Measurements from ENCODE around the gene FGF14. TPM values are rescaled to one million over a fixed set of nuclear protein-coding genes. Genes with fewer than 3 reads are reported as not detected.

Gene FGF14
- total and polyA plus RNA-seq, 2 experiments from 2014 or later = 0.03 TPM; not detected in 1

- Histone ChIP-seq H3K36me3 (ENCODE audit: insufficient read depth) (no peaks in the 10 kb centered on the region), H3K4me1 (ENCODE audit: insufficient read depth) (no peaks in the 10 kb centered on the region), H3K27ac (ENCODE audit: low read depth) (no peak overlapping the region), H3K4me2 (no peak overlapping the region), H3K4me3 (no peak overlapping the region), H3K9me2 (ENCODE audit: insufficient read depth) (no peaks in the 10 kb centered on the region), H3K27me3 (ENCODE audit: insufficient read depth) (no peaks in the 10 kb centered on the region), H2AFZ (no peak overlapping the region), H3F3A (replicated peaks; ENCODE audit: low read depth) (no peaks in the 10 kb centered on the region), H4K20me1 (replicated peaks; ENCODE audit: insufficient read depth) (no peaks in the 10 kb centered on the region), H3K79me2 (replicated peaks; ENCODE audit: insufficient read depth) (no peaks in the 10 kb centered on the region)
- ATAC-seq (no peak), DNase-seq (ENCODE audit: low spot score) (no peak)
- TF ChIP-seq JUNB (IDR thresholded peaks at IDR 0.05; ENCODE audit: unreplicated experiment) = no peak
- TF ChIP-seq CREB1 (CRISPR knock-in tag; IDR thresholded peaks at IDR 0.05; ENCODE audit: low read depth) = no peak
- no peak for TF ChIP-seq ZNF331 (CRISPR knock-in tag; IDR thresholded peaks at IDR 0.05; ENCODE audit: low read depth)
- TF ChIP-seq CTCF (conservative IDR thresholded peaks at IDR 0.05; ENCODE audit: low read depth in 2 of 2) = no peak
- no peak for TF ChIP-seq REST (IDR thresholded peaks at IDR 0.05; ENCODE audit: unreplicated experiment)
- no peak for TF ChIP-seq EZH2phosphoT487 (IDR thresholded peaks at IDR 0.05; ENCODE audit: unreplicated experiment)
- no peak for TF ChIP-seq NANOG (IDR thresholded peaks at IDR 0.05; ENCODE audit: borderline replicate concordance)
- TF ChIP-seq ZNF114 (CRISPR knock-in tag; IDR thresholded peaks at IDR 0.05) = no peak
- H3K4me1 Mint-ChIP-seq = no peaks in the 10 kb centered on the region
- H3K4me3 Mint-ChIP-seq = no peak overlapping the region
- H3K9me3 Mint-ChIP-seq = no peaks in the 10 kb centered on the region
- H3K27me3 Mint-ChIP-seq (ENCODE audit: insufficient read depth, low read depth, poor library complexity) = no peaks in the 10 kb centered on the region
- H3K36me3 Mint-ChIP-seq (ENCODE audit: low read depth) = no peaks in the 10 kb centered on the region
- no peak overlapping the region for H3K27ac Mint-ChIP-seq
Measured at GRCh38 chr13:101989798-101990350, 412.0 kb downstream of the FGF14 start.

- Mint-ChIP-seq H3K27ac (no peak overlapping the region), H3K4me1 (no peaks in the 10 kb centered on the region), H3K4me3 (no peak overlapping the region), H3K9me3 (no peaks in the 10 kb centered on the region), H3K27me3 (ENCODE audit: insufficient read depth, low read depth, poor library complexity) (no peaks in the 10 kb centered on the region), H3K36me3 (ENCODE audit: low read depth) (no peaks in the 10 kb centered on the region)
- no peaks in the 10 kb centered on the region for H3K4me1 ChIP-seq (ENCODE audit: insufficient read depth)
- no peaks in the 10 kb centered on the region for H3K9me2 ChIP-seq (ENCODE audit: insufficient read depth)
- no peak overlapping the region for H3K27ac ChIP-seq (ENCODE audit: low read depth)
- TF ChIP-seq REST (IDR thresholded peaks at IDR 0.05; ENCODE audit: unreplicated experiment) = peak; percentile 79
- no peak for TF ChIP-seq ZNF331 (CRISPR knock-in tag; IDR thresholded peaks at IDR 0.05; ENCODE audit: low read depth)
- no peaks in the 10 kb centered on the region for H3K27me3 ChIP-seq (ENCODE audit: insufficient read depth)
- H3K79me2 ChIP-seq (replicated peaks; ENCODE audit: insufficient read depth) = no peaks in the 10 kb centered on the region
- no peak overlapping the region for H3K4me3 ChIP-seq
- no peak overlapping the region for H2AFZ ChIP-seq
- H3K4me2 ChIP-seq = no peak overlapping the region
- H3K36me3 ChIP-seq (ENCODE audit: insufficient read depth) = no peaks in the 10 kb centered on the region
- ATAC-seq = no peak
- H4K20me1 ChIP-seq (replicated peaks; ENCODE audit: insufficient read depth) = no peaks in the 10 kb centered on the region
- H3F3A ChIP-seq (replicated peaks; ENCODE audit: low read depth) = no peaks in the 10 kb centered on the region
- DNase-seq (ENCODE audit: low spot score) = peak; percentile 28
Measured at GRCh38 chr13:101988140-101988539, 413.7 kb downstream of the FGF14 start.

All from GM23338 (cell line).